Fibroblast of skin of left quadriceps (primary cell): ENCODE measurements around the gene NBEAL2.
"Not testable (repeated sequence)": the region's sequence is repeated elsewhere in the genome, so short reads cannot be mapped to it uniquely, and the experiment has no call there.

ENCODE experiments used
- DNase-seq, 2 experiments: peaks; one replicate each; pipeline ENCODE4 v3.0.0-alpha.2; 2013; ENCODE audit warnings: low read depth in 2 of 2

The NBEAL2 gene

GRCh38 chr3:47037302-47037701 is 57.8 kb downstream of the NBEAL2 start:
- DNase-seq = not testable (repeated sequence)

GRCh38 chr3:47041114-47041513 is 61.6 kb downstream of the NBEAL2 start:
- DNase-seq = no peak

- DNase-seq = no peak
These were observed 62.8 kb downstream of the NBEAL2 start for GRCh38 chr3:47042231-47042791.

GRCh38 chr3:47047069-47047468 is 67.6 kb downstream of the NBEAL2 start:
- DNase-seq = no peak

GRCh38 chr3:47047673-47048072 is 68.2 kb downstream of the NBEAL2 start:
- no peak for DNase-seq

- no peak for DNase-seq
These were observed 74.9 kb downstream of the NBEAL2 start for GRCh38 chr3:47054412-47054811.

- no peak for DNase-seq
These were observed 77.2 kb downstream of the NBEAL2 start for GRCh38 chr3:47056705-47057104.

GRCh38 chr3:47057212-47057671 is 77.8 kb downstream of the NBEAL2 start:
- DNase-seq = peak in 1 of 2 experiments; percentile 7
